ENCODE measurements around the gene IMMP2L. TPM values are rescaled to one million over a fixed set of nuclear protein-coding genes. Genes with fewer than 3 reads are reported as not detected.

IMMP2L gene
- total and polyA plus RNA-seq, 2 of the 8 experiments (the other 6 are each of a cell fraction or from before 2014, with no cell fraction given), result 2.3 to 10.1 TPM

- Histone ChIP-seq H2AK5ac (ENCODE audit: low read depth, low read length) (no peak overlapping the region), H3K79me2 (ENCODE audit: control insufficient read depth in 1 of 2, insufficient read depth in 2 of 2, low read length in 2 of 2) (no peaks in the 10 kb centered on the region), H3K9me3 (ENCODE audit: insufficient read depth in 2 of 2, low read depth in 1 of 2, low read length in 1 of 2) (no peaks in the 10 kb centered on the region), H3K9ac (replicated peaks in 1 of 4; ENCODE audit: extremely low read depth in 1 of 4, low read depth in 3 of 4, low read length in 3 of 4) (no peak overlapping the region), H3K36me3 (ENCODE audit: control insufficient read depth in 2 of 4, insufficient read depth in 4 of 4, low read length in 3 of 4) (no peaks in the 10 kb centered on the region), H4K91ac (replicated peaks; ENCODE audit: insufficient read length, low read length) (no peak overlapping the region), H2AFZ (ENCODE audit: low read length) (no peak overlapping the region), H4K20me1 (replicated peaks in 1 of 2; ENCODE audit: control insufficient read depth in 1 of 2, insufficient read depth in 2 of 2, low read length in 2 of 2) (no peaks in the 10 kb centered on the region), H4K5ac (ENCODE audit: insufficient read length, low read depth, low read length) (no peak overlapping the region), H2BK12ac (ENCODE audit: low read depth, low read length) (no peak overlapping the region), H3K79me1 (ENCODE audit: low read depth, low read length) (no peaks in the 10 kb centered on the region), H3K23ac (ENCODE audit: insufficient read length) (no peak overlapping the region), H3K4me1 (replicated peaks in 1 of 4; ENCODE audit: control insufficient read depth in 3 of 4, insufficient read depth in 4 of 4, low read length in 3 of 4) (peaks cover 0 to 2% (median 0%) of the 10 kb centered on the region in 4 experiments; a peak in 1 of 7 replicates), H3K4me3 (ENCODE audit: extremely low read depth in 1 of 4, insufficient read depth in 2 of 4, low read depth in 3 of 4, low read length in 4 of 4) (no peak overlapping the region), H4K8ac (ENCODE audit: extremely low read depth, insufficient read depth, low read length) (no peak overlapping the region), H3K27me3 (replicated peaks in 1 of 4; ENCODE audit: control insufficient read depth in 3 of 4, extremely low read depth in 1 of 4, insufficient read depth in 3 of 4, low read length in 3 of 4) (no peaks in the 10 kb centered on the region), H3K23me2 (ENCODE audit: low read depth, low read length) (no peaks in the 10 kb centered on the region), H3K4ac (replicated peaks; ENCODE audit: insufficient read length, low read depth, low read length) (no peak overlapping the region), H2BK15ac (ENCODE audit: low read length) (no peak overlapping the region), H3K4me2 (ENCODE audit: insufficient read depth in 1 of 2, low read depth in 2 of 2, low read length in 2 of 2) (no peak overlapping the region), H2BK5ac (ENCODE audit: low read depth, low read length) (no peak overlapping the region), H2BK120ac (replicated peaks; ENCODE audit: low read depth, low read length) (no peak overlapping the region), H3K18ac (ENCODE audit: extremely low read depth, low read length) (no peak overlapping the region), H3K14ac (ENCODE audit: insufficient read length) (no peak overlapping the region), H3K27ac (ENCODE audit: low read depth, low read length) (no peak overlapping the region), H2BK20ac (ENCODE audit: low read length) (no peak overlapping the region), H3K56ac (replicated peaks; ENCODE audit: insufficient read length, low read depth, low read length) (no peak overlapping the region)
- ChIA-PET POLR2A (ENCODE audit: partially characterized antibody) (no interaction called here), CTCF (ENCODE audit: partially characterized antibody) (no interaction called here)
- no peak for FAIRE-seq
- DNase-seq (ENCODE audit: low read depth in 1 of 2, low spot score in 2 of 2), result no peak
- TF ChIP-seq EGR1 (IDR thresholded peaks at IDR 0.05; ENCODE audit: borderline replicate concordance, low read depth, low read length) (no peak), RAD21 (IDR thresholded peaks at IDR 0.05 in 1 of 2, conservative IDR thresholded peaks at IDR 0.05 in 1 of 2; ENCODE audit: low read depth in 2 of 2, low read length in 2 of 2) (no peak), MAFK (IDR thresholded peaks at IDR 0.05; ENCODE audit: low read depth, low read length) (no peak), SUZ12 (IDR thresholded peaks at IDR 0.05; ENCODE audit: low read length) (no peak), CHD2 (IDR thresholded peaks at IDR 0.05; ENCODE audit: low read length) (no peak), YY1 (IDR thresholded peaks at IDR 0.05; ENCODE audit: low read depth, low read length) (no peak), SIRT6 (IDR thresholded peaks at IDR 0.05; ENCODE audit: low read length) (no peak)
- 82% methylated on average over 5 of the region's 5 CpGs; no CpG with 5 or more reads in 1 of the 2 experiments for WGBS, 2 experiments (ENCODE audit: extremely low coverage in 1 of 2, insufficient coverage in 1 of 2, insufficient read length in 1 of 2, insufficient replicate concordance in 2 of 2, low coverage in 1 of 2, low lambda C conversion rate in 2 of 2, missing lambda C conversion rate in 1 of 2)
Measured at GRCh38 chr7:111274857-111275256, 287.4 kb downstream of the IMMP2L start.

Data from H1 (cell line).